Measurements from ENCODE around the gene COBL. TPM values are rescaled to one million over a fixed set of nuclear protein-coding genes. Genes with fewer than 3 reads are reported as not detected.
A peak's percentile ranks its signal among the peaks of the same experiment; 100 is the strongest.

Gene COBL
- total RNA-seq, 1 experiment from 2014 or later: 52.3 TPM

DNA sequence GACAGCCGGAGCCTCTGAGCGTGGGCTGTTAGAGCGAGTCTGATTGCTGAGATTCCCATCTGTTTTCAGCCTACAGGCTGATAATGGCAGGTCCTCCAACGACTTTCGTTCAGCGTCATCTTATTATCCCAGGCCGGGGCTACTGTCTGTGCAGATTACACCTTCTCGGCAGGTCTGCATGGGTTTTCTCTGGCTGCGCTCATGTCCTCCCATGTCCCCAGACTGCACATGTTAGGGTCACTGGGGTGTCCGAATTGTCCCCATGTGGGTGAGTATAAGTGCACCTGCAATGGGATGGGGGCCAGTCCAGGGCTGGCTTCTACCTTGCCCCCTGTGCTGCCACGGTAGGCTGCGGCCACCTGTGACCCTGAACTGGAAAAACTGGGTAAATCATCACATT lies 257.8 kb downstream of the COBL start:
- no peak overlapping the region for H2BK20ac ChIP-seq (ENCODE audit: low read depth, low read length, poor library complexity, severe bottlenecking)
- no peaks in the 10 kb centered on the region for H3K27me3 Mint-ChIP-seq (ENCODE audit: low read depth)
- WGBS (ENCODE audit: extremely low coverage, insufficient read length, low lambda C conversion rate): no CpG with 5 or more reads among the region's 12 CpGs

More for the DNA sequence above, 257.8 kb downstream of the COBL start:
- H4K91ac ChIP-seq (ENCODE audit: insufficient read length, low read depth, low read length): no peak overlapping the region
- no peaks in the 10 kb centered on the region for H3K23me2 ChIP-seq (ENCODE audit: insufficient read length, low read depth, low read length, poor library complexity, severe bottlenecking)
- H3K14ac ChIP-seq (ENCODE audit: insufficient read depth, low read length): no peak overlapping the region
- no peaks in the 10 kb centered on the region for H3K27me3 ChIP-seq (ENCODE audit: insufficient read depth, low read length)
- no peak overlapping the region for H3K9ac ChIP-seq (ENCODE audit: extremely low read depth, insufficient read length, low read length)
- no peak overlapping the region for H3T11ph ChIP-seq (ENCODE audit: low read length)
- H4K20me1 ChIP-seq (ENCODE audit: control insufficient read depth, insufficient read depth, insufficient read length): no peaks in the 10 kb centered on the region
- no peak overlapping the region for H2BK15ac ChIP-seq (ENCODE audit: low read depth, low read length)
- H2BK12ac ChIP-seq (ENCODE audit: insufficient read length, low read depth, low read length): no peak overlapping the region
- no peak overlapping the region for H2AK5ac ChIP-seq (ENCODE audit: insufficient read length, low read length)
- no peak overlapping the region for H3K18ac ChIP-seq (ENCODE audit: insufficient read length, low read depth, low read length)
- Mint-ChIP-seq H3K36me3 (ENCODE audit: insufficient read depth in 1 of 3, low read depth in 3 of 3) (peaks cover 0 to 13% (median 10%) of the 10 kb centered on the region in 3 experiments; a peak in 5 of 7 replicates), H3K9me3 (no peaks in the 10 kb centered on the region), H3K4me3 (no peak overlapping the region), H3K4me1 (peaks cover 7 to 12% of the 10 kb centered on the region in 2 experiments), H3K27ac (peak overlapping the region in 1 of 3 experiments; percentile 53; a peak in 2 of 7 replicates)
- no peak overlapping the region for H3K23ac ChIP-seq (ENCODE audit: insufficient read length, low read depth, low read length)
- no peak overlapping the region for H4K8ac ChIP-seq (replicated peaks; ENCODE audit: insufficient read length, low read depth, low read length)
- H3K4me2 ChIP-seq (ENCODE audit: insufficient read depth, insufficient read length, low read length): no peak overlapping the region
- no peaks in the 10 kb centered on the region for H3K4me1 ChIP-seq (ENCODE audit: insufficient read depth, low read length)
- TF ChIP-seq, protein P1, sequence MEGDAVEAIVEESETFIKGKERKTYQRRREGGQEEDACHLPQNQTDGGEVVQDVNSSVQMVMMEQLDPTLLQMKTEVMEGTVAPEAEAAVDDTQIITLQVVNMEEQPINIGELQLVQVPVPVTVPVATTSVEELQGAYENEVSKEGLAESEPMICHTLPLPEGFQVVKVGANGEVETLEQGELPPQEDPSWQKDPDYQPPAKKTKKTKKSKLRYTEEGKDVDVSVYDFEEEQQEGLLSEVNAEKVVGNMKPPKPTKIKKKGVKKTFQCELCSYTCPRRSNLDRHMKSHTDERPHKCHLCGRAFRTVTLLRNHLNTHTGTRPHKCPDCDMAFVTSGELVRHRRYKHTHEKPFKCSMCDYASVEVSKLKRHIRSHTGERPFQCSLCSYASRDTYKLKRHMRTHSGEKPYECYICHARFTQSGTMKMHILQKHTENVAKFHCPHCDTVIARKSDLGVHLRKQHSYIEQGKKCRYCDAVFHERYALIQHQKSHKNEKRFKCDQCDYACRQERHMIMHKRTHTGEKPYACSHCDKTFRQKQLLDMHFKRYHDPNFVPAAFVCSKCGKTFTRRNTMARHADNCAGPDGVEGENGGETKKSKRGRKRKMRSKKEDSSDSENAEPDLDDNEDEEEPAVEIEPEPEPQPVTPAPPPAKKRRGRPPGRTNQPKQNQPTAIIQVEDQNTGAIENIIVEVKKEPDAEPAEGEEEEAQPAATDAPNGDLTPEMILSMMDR (conservative IDR thresholded peaks at IDR 0.05): no peak
- no peak overlapping the region for H2BK120ac ChIP-seq (ENCODE audit: low read depth, low read length, poor library complexity, severe bottlenecking)
- no peak overlapping the region for H4K5ac ChIP-seq (ENCODE audit: insufficient read length, low read depth, low read length)
- H3K56ac ChIP-seq (ENCODE audit: insufficient read length, low read depth, low read length): no peak overlapping the region
- no peak for DNase-seq
- no peak overlapping the region for H3K27ac ChIP-seq (ENCODE audit: insufficient read length, low read depth, low read length)
- no peak overlapping the region for H2BK5ac ChIP-seq (ENCODE audit: insufficient read length, low read length)
- H3K79me2 ChIP-seq (ENCODE audit: insufficient read depth, low read length): no peaks in the 10 kb centered on the region
- H3K4ac ChIP-seq (ENCODE audit: low read depth, low read length): no peak overlapping the region
- H3K9me3 ChIP-seq (ENCODE audit: control insufficient read depth, low read depth, low read length): no peaks in the 10 kb centered on the region
- no peaks in the 10 kb centered on the region for H3K79me1 ChIP-seq (ENCODE audit: insufficient read depth, low read depth, low read length, poor library complexity, severe bottlenecking)
- no peak overlapping the region for H2AFZ ChIP-seq (ENCODE audit: low read length)

Measured in H9 (cell line).